Sigmoid colon (tissue), 7 donors: ENCODE results near the gene KIF20A. TPM values are rescaled to one million over a fixed set of nuclear protein-coding genes. Genes with fewer than 3 reads are reported as not detected.
A peak's percentile ranks its signal among the peaks of the same experiment; 100 is the strongest.

Experiments
- DNase-seq: peaks from one replicate; pipeline ENCODE4 v3.0.0-alpha.2; 2019
- H3K27ac ChIP-seq, 4 donors: fragments of 200-600 bp; sonication (generic); one replicate each; pipeline ENCODE4 v1.5.1; 2016 to 2019; ENCODE audit warnings: mild to moderate bottlenecking in 1 of 4
- H3K27me3 ChIP-seq, 3 donors: fragments of 200-600 bp; sonication (generic); one replicate each; pipeline ENCODE4 v1.5.1; 2019; ENCODE audit warnings: mild to moderate bottlenecking in 1 of 3
- H3K36me3 ChIP-seq, 4 donors: fragments of 200-600 bp; sonication (generic); one replicate each; pipeline ENCODE4 v1.5.1; 2016 to 2019
- H3K4me1 ChIP-seq, 4 donors: fragments of 200-600 bp; sonication (generic); one replicate each; pipeline ENCODE4 v1.5.1; 2017 to 2019
- H3K4me3 ChIP-seq, 4 donors: fragments of 200-600 bp; sonication (generic); one replicate each; pipeline ENCODE4 v1.5.1; 2017 to 2019; ENCODE audit warnings: mild to moderate bottlenecking in 2 of 4, moderate library complexity in 1 of 4
- H3K9me3 ChIP-seq, 4 donors: fragments of 200-600 bp in 3 of 4; sonication (generic) in 3 of 4; one replicate each; pipeline versions ENCODE4 v1.5.1 to v1.6.1; 2013 to 2019
- CTCF ChIP-seq, 4 experiments: fragments of 450-650 bp in 3 of 4; fragments of 200-600 bp in 1 of 4; IDR thresholded peaks; one replicate each; pipeline ENCODE4 v1.5.1; 2016 to 2019; ENCODE audit warnings: antibody characterized with exemption in 4 of 4, mild to moderate bottlenecking in 3 of 4, moderate library complexity in 2 of 4
- EP300 ChIP-seq, 4 donors: sonication (generic); formaldehyde crosslinking; IDR thresholded peaks; one replicate each; pipeline ENCODE4 v1.6.1; 2017; ENCODE audit warnings: antibody characterized with exemption in 4 of 4
- POLR2A ChIP-seq, 2 donors: fragments of 450-650 bp; IDR thresholded peaks; one replicate each; pipeline ENCODE4 v1.6.1; 2016; ENCODE audit warnings: antibody characterized with exemption in 2 of 2, mild to moderate bottlenecking in 2 of 2, moderate library complexity in 2 of 2
- POLR2AphosphoS5 ChIP-seq, 4 donors: sonication (generic); formaldehyde crosslinking; IDR thresholded peaks; one replicate each; pipeline ENCODE4 v1.6.1; 2017; ENCODE audit warnings: antibody characterized with exemption in 4 of 4
- WGBS, 2 donors: extraction: QIAGEN DNeasy Blood & Tissue Kit; methylation state at CpG; one replicate each; pipeline ENCODE4 v1.1.7; 2013; 5-methylcytosine and 5-hydroxymethylcytosine counted together
- intact Hi-C: fragments of 100-400 bp; cut with DNase I; formaldehyde crosslinking; loops from one replicate; pipeline ENCODE4 v1.15.1; 2023
- polyA plus RNA-seq, 3 donors: library from polyadenylated mRNA; stranded (reverse); fragments of 200-250 nt; gene quantifications; one replicate each; pipeline ENCODE4 v1.2.3, GENCODE V29; 2013
- total RNA-seq, 4 donors: library from RNA; depleted of rRNA; stranded (reverse); fragments of >200 nt; gene quantifications; one replicate each; pipeline ENCODE4 v1.1.0, GENCODE V29; 2016
- donor health status: healthy with polysubstance abuse.
- donor health status: Bipolar disorder and iron deficiency.
- donor health status: healthy.

KIF20A gene
- total and polyA plus RNA-seq, 7 donors = 0.36 to 9.8 (median 1.2) TPM; not detected in 1

- peak; percentile 96 for DNase-seq
- peak within 1 kb of the TSS; percentile 82 to 85 (median 83) for H3K27ac ChIP-seq
- peak; percentile 34 to 66 for TF ChIP-seq POLR2A (IDR thresholded peaks at IDR 0.05)
- TF ChIP-seq POLR2AphosphoS5 (IDR thresholded peaks at IDR 0.05) = peak; percentile 77 to 87 (median 82)
- TF ChIP-seq EP300 (IDR thresholded peaks at IDR 0.05) = no peak
- no peak for TF ChIP-seq CTCF (IDR thresholded peaks at IDR 0.05)
- peaks cover 0 to 29% (median 24%) of the 10 kb centered on the region in 4 donors for H3K4me1 ChIP-seq
- intact Hi-C loops = loop anchor here (2.0 to 5.0 kb wide), 2 partner anchors 35 to 124 kb away; partner anchors contain the start of genes BRD8, FAM53C and KIF20A
- peaks cover 0 to 20% (median 2%) of the 10 kb centered on the region in 4 donors for H3K36me3 ChIP-seq
- H3K27me3 ChIP-seq = no peaks in the 10 kb centered on the region
- H3K9me3 ChIP-seq = no peaks in the 10 kb centered on the region
- peak within 1 kb of the TSS; percentile 89 to 98 (median 92) for H3K4me3 ChIP-seq
- WGBS, 2 donors = 2% methylated on average over 32 of the region's 32 CpGs
Measured at GRCh38 chr5:138213161-138214029, 34.5 kb downstream of the KIF20A start, which contains the start of gene CDC23. CDC23 (minus strand) TSS chr5:138213323; CDS start chr5:138213312, 11 bp downstream.

GRCh38 chr5:138216799-138217198 is 37.9 kb downstream of the KIF20A start:
- Histone ChIP-seq H3K4me3 (no peak overlapping the region), H3K36me3 (no peaks in the 10 kb centered on the region), H3K4me1 (peaks cover 0 to 17% (median 15%) of the 10 kb centered on the region in 4 donors), H3K9me3 (no peaks in the 10 kb centered on the region), H3K27ac (no peak overlapping the region), H3K27me3 (no peaks in the 10 kb centered on the region)
- TF ChIP-seq EP300 (IDR thresholded peaks at IDR 0.05) = no peak
- TF ChIP-seq POLR2A (IDR thresholded peaks at IDR 0.05) = no peak
- no peak for TF ChIP-seq CTCF (IDR thresholded peaks at IDR 0.05)
- TF ChIP-seq POLR2AphosphoS5 (IDR thresholded peaks at IDR 0.05) = no peak
- intact Hi-C loops = no loop called here
- no peak for DNase-seq
- WGBS, 2 donors = 74 to 92% methylated on average over 2 of the region's 2 CpGs

GRCh38 chr5:138223532-138223931 is 44.6 kb downstream of the KIF20A start:
- Histone ChIP-seq H3K36me3 (no peaks in the 10 kb centered on the region), H3K27ac (no peak overlapping the region), H3K4me3 (no peak overlapping the region), H3K27me3 (no peaks in the 10 kb centered on the region), H3K4me1 (peaks cover 0 to 7% (median 0%) of the 10 kb centered on the region in 4 donors), H3K9me3 (peaks cover 0 to 5% (median 0%) of the 10 kb centered on the region in 4 donors)
- DNase-seq = no peak
- intact Hi-C loops = loop anchor here (1.0 kb wide), 1 partner anchor 60 kb away; no protein-coding TSS in a partner anchor
- 97 to 100% methylated on average over 1 of the region's 1 CpG for WGBS, 2 donors
- TF ChIP-seq POLR2AphosphoS5 (IDR thresholded peaks at IDR 0.05) = no peak
- TF ChIP-seq CTCF (IDR thresholded peaks at IDR 0.05) = no peak
- TF ChIP-seq POLR2A (IDR thresholded peaks at IDR 0.05) = no peak
- no peak for TF ChIP-seq EP300 (IDR thresholded peaks at IDR 0.05)

- H3K36me3 ChIP-seq = no peaks in the 10 kb centered on the region
- no peak for DNase-seq
- H3K9me3 ChIP-seq = peaks cover 0 to 5% (median 0%) of the 10 kb centered on the region in 4 donors
- H3K27ac ChIP-seq = no peak overlapping the region
- H3K4me1 ChIP-seq = peaks cover 0 to 7% (median 0%) of the 10 kb centered on the region in 4 donors
- intact Hi-C loops = no loop called here
- no peak overlapping the region for H3K4me3 ChIP-seq
- TF ChIP-seq EP300 (IDR thresholded peaks at IDR 0.05) (no peak), POLR2A (IDR thresholded peaks at IDR 0.05) (no peak), POLR2AphosphoS5 (IDR thresholded peaks at IDR 0.05) (no peak), CTCF (IDR thresholded peaks at IDR 0.05) (no peak)
- WGBS, 2 donors = 71 to 85% methylated on average over 6 of the region's 6 CpGs
- no peaks in the 10 kb centered on the region for H3K27me3 ChIP-seq
Measured at GRCh38 chr5:138224712-138225111, 45.8 kb downstream of the KIF20A start.
